Astrocyte of the cerebellum (primary cell): ENCODE measurements around the gene DHPS.
A peak's percentile ranks its signal among the peaks of the same experiment; 100 is the strongest.
"Not testable (repeated sequence)": the region's sequence is repeated elsewhere in the genome, so short reads cannot be mapped to it uniquely, and the experiment has no call there.

Experiments
- DNase-seq: peaks from one replicate; pipeline ENCODE4 v3.0.0-alpha.2; 2011; ENCODE audit warnings: low read depth
- H3K4me3 ChIP-seq: 2 replicates; pipeline ENCODE4 v1.5.1; 2011; ENCODE audit warnings: mild to moderate bottlenecking, low read depth, low read length, moderate library complexity
- CTCF ChIP-seq: IDR thresholded peaks from 2 replicates; pipeline ENCODE4 v1.5.1; 2012; ENCODE audit warnings: low read length, low read depth, moderate library complexity, mild to moderate bottlenecking; ENCODE audit errors: missing control alignments
- in situ Hi-C: cut with HindIII; loops from 2 replicates; pipeline ENCODE4 v1.10.0; 2017; ENCODE audit warnings: low sequenced_read_pairs

DHPS gene

GRCh38 chr19:12720296-12720695, 38.6 kb upstream of the DHPS start:
- in situ Hi-C loops = no loop called here
- H3K4me3 ChIP-seq = peak overlapping the region; percentile 82
- DNase-seq = no peak
- no peak for TF ChIP-seq CTCF

GRCh38 chr19:12715929-12716328, 34.2 kb upstream of the DHPS start:
- in situ Hi-C loops = no loop called here
- H3K4me3 ChIP-seq = no peak overlapping the region
- no peak for TF ChIP-seq CTCF
- no peak for DNase-seq

- DNase-seq = no peak
- in situ Hi-C loops = no loop called here
- TF ChIP-seq CTCF = no peak
- H3K4me3 ChIP-seq = no peak overlapping the region
Measured at GRCh38 chr19:12715102-12715501, 33.4 kb upstream of the DHPS start.

GRCh38 chr19:12713304-12713703, 31.6 kb upstream of the DHPS start:
- in situ Hi-C loops, DNase-seq, H3K4me3 ChIP-seq: not testable (repeated sequence)

GRCh38 chr19:12712077-12712476, 30.4 kb upstream of the DHPS start:
- in situ Hi-C loops, DNase-seq, H3K4me3 ChIP-seq: not testable (repeated sequence)

- no peak overlapping the region for H3K4me3 ChIP-seq
- no peak for DNase-seq
- in situ Hi-C loops = no loop called here
- no peak for TF ChIP-seq CTCF
Measured at GRCh38 chr19:12711187-12711586, 29.5 kb upstream of the DHPS start.

GRCh38 chr19:12708641-12709040, 27.0 kb upstream of the DHPS start:
- DNase-seq = no peak
- in situ Hi-C loops = no loop called here
- H3K4me3 ChIP-seq = no peak overlapping the region
- no peak for TF ChIP-seq CTCF

GRCh38 chr19:12706332-12706718, 24.6 kb upstream of the DHPS start:
- DNase-seq = no peak
- TF ChIP-seq CTCF = no peak
- in situ Hi-C loops = no loop called here
- H3K4me3 ChIP-seq = no peak overlapping the region
